DOHH2 (cell line): ENCODE measurements around the gene DNTT.

Experiments used
- H3F3A ChIP-seq: fragments of 200-600 bp; sonication (generic), shearing (Covaris generic); 2 replicates; pipeline ENCODE4 v1.6.0; 2016; ENCODE audit warnings: antibody characterized with exemption, mild to moderate bottlenecking; ENCODE audit not compliant: control insufficient read depth, insufficient read depth
- H3K27ac ChIP-seq: fragments of 200-600 bp; sonication (generic); 2 replicates; pipeline ENCODE4 v1.5.1; 2014; ENCODE audit warnings: low read depth, mild to moderate bottlenecking, low read length, moderate library complexity
- H3K27me3 ChIP-seq: fragments of 200-600 bp; sonication (generic); 2 replicates; pipeline ENCODE4 v1.6.1; 2014; ENCODE audit warnings: mild to moderate bottlenecking, low read length, mixed read lengths; ENCODE audit not compliant: control insufficient read depth
- H3K36me3 ChIP-seq: fragments of 200-600 bp; sonication (generic); 2 replicates; pipeline ENCODE4 v1.6.1; 2014; ENCODE audit warnings: mild to moderate bottlenecking, low read length, moderate library complexity, mixed read lengths; ENCODE audit not compliant: control insufficient read depth
- H3K4me1 ChIP-seq: fragments of 200-600 bp; sonication (generic); 2 replicates; pipeline ENCODE4 v1.6.1; 2014; ENCODE audit warnings: mild to moderate bottlenecking, low read length, mixed read lengths; ENCODE audit not compliant: control insufficient read depth
- H3K4me2 ChIP-seq: fragments of 200-600 bp; sonication (generic); 2 replicates; pipeline ENCODE4 v1.6.0; 2014; ENCODE audit warnings: mild to moderate bottlenecking, low read length, moderate library complexity
- H3K4me3 ChIP-seq: fragments of 200-600 bp; sonication (generic); 2 replicates; pipeline ENCODE4 v1.5.1; 2014; ENCODE audit warnings: mild to moderate bottlenecking, low read length, mixed read lengths
- H3K79me2 ChIP-seq: fragments of 200-600 bp; sonication (generic); 2 replicates; pipeline ENCODE4 v1.6.1; 2014; ENCODE audit warnings: mild to moderate bottlenecking, low read length, mixed read lengths; ENCODE audit not compliant: control insufficient read depth
- H3K9me2 ChIP-seq: fragments of 200-600 bp; sonication (generic); replicated peaks from 2 replicates; pipeline ENCODE4 v1.6.1; 2014; ENCODE audit warnings: mild to moderate bottlenecking, low read length, mixed read lengths; ENCODE audit not compliant: control insufficient read depth
- H3K9me3 ChIP-seq: fragments of 200-600 bp; sonication (generic); 2 replicates; pipeline ENCODE4 v1.6.1; 2014; ENCODE audit warnings: antibody characterized with exemption, low read length, mixed read lengths; ENCODE audit not compliant: control insufficient read depth, insufficient read depth
- H4K20me1 ChIP-seq: fragments of 200-600 bp; sonication (generic); 2 replicates; pipeline ENCODE4 v1.6.0; 2014; ENCODE audit warnings: low read depth, mild to moderate bottlenecking, antibody characterized with exemption, low read length, moderate library complexity; ENCODE audit not compliant: control insufficient read depth, insufficient read depth
- EZH2phosphoT487 ChIP-seq: fragments of 200-600 bp; sonication (generic); IDR thresholded peaks from 2 replicates; pipeline ENCODE4 v1.6.1; 2017; ENCODE audit warnings: borderline replicate concordance, mild to moderate bottlenecking, antibody characterized with exemption, low read length, moderate library complexity, mixed read lengths
- TF ChIP-seq, protein P1 (sequence below): fragments of 200-600 bp; sonication (generic); IDR thresholded peaks from one replicate; pipeline ENCODE4 v1.5.1; 2014; ENCODE audit warnings: antibody characterized with exemption, mild to moderate bottlenecking, low read depth, low read length; ENCODE audit not compliant: poor library complexity, severe bottlenecking

The DNTT gene

DNA sequence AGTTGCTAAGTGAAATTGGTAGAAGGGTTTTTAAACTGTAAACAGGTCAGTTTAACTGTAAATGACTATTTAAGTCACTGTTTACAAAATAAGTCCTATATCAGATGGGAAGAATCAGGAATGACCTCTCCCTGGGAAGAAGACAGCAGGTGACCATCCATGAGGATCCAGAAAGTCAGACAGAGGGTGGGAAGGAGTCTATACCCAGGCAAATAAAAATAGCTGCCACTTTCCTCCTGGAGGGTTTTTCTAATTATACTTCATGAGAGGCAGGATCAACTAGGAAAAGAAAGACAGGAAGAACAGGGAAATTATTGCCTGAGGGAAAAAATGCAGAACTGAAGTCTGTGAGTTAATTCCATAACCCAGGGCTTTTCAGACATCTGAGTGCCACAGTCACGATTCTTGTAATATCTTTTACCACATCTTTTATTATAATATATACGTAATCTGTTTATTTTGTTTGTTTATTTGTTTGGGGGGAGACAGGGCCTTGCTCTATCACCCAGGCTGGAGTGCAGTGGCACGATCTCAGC lies 7.0 kb downstream of the DNTT start:
- no peaks in the 10 kb centered on the region for H3K9me2 ChIP-seq
- no peaks in the 10 kb centered on the region for H3F3A ChIP-seq
- no peaks in the 10 kb centered on the region for H3K36me3 ChIP-seq
- H3K4me2 ChIP-seq, result no peak overlapping the region
- no peak overlapping the region for H3K27ac ChIP-seq
- TF ChIP-seq, protein P1, sequence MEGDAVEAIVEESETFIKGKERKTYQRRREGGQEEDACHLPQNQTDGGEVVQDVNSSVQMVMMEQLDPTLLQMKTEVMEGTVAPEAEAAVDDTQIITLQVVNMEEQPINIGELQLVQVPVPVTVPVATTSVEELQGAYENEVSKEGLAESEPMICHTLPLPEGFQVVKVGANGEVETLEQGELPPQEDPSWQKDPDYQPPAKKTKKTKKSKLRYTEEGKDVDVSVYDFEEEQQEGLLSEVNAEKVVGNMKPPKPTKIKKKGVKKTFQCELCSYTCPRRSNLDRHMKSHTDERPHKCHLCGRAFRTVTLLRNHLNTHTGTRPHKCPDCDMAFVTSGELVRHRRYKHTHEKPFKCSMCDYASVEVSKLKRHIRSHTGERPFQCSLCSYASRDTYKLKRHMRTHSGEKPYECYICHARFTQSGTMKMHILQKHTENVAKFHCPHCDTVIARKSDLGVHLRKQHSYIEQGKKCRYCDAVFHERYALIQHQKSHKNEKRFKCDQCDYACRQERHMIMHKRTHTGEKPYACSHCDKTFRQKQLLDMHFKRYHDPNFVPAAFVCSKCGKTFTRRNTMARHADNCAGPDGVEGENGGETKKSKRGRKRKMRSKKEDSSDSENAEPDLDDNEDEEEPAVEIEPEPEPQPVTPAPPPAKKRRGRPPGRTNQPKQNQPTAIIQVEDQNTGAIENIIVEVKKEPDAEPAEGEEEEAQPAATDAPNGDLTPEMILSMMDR, result no peak
- no peak for TF ChIP-seq EZH2phosphoT487
- H3K4me1 ChIP-seq, result peaks cover 9% of the 10 kb centered on the region
- H4K20me1 ChIP-seq, result no peaks in the 10 kb centered on the region
- no peaks in the 10 kb centered on the region for H3K27me3 ChIP-seq
- H3K79me2 ChIP-seq, result no peaks in the 10 kb centered on the region
- no peak overlapping the region for H3K4me3 ChIP-seq
- H3K9me3 ChIP-seq, result no peaks in the 10 kb centered on the region

DNA sequence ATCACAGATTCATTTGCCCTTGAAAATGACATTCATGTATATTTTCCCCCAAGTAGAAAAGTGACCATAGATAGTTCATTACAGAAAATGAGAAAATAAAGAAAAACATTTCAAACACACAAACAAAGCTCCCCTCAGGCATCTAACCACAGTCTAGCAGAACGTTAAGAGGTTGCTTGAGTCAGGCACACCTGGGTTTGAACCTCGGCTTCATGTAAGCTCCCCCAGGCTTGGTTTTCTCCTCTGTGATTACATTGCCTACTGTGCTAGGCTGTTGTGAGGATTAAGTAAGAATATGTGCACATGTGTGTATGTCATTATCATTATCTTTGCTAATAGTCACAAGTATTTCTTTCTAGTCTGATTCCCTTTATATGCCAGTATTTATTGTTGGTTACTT lies 9.1 kb downstream of the DNTT start:
- no peaks in the 10 kb centered on the region for H3K9me2 ChIP-seq
- H3K4me3 ChIP-seq, result no peak overlapping the region
- no peaks in the 10 kb centered on the region for H3K4me1 ChIP-seq
- H3K4me2 ChIP-seq, result no peak overlapping the region
- H3K36me3 ChIP-seq, result no peaks in the 10 kb centered on the region
- no peak overlapping the region for H3K27ac ChIP-seq
- no peaks in the 10 kb centered on the region for H3K79me2 ChIP-seq
- no peaks in the 10 kb centered on the region for H3K9me3 ChIP-seq
- H4K20me1 ChIP-seq, result no peaks in the 10 kb centered on the region
- no peak for TF ChIP-seq EZH2phosphoT487
- TF ChIP-seq, protein P1, result no peak
- no peaks in the 10 kb centered on the region for H3K27me3 ChIP-seq
- no peaks in the 10 kb centered on the region for H3F3A ChIP-seq

DNA sequence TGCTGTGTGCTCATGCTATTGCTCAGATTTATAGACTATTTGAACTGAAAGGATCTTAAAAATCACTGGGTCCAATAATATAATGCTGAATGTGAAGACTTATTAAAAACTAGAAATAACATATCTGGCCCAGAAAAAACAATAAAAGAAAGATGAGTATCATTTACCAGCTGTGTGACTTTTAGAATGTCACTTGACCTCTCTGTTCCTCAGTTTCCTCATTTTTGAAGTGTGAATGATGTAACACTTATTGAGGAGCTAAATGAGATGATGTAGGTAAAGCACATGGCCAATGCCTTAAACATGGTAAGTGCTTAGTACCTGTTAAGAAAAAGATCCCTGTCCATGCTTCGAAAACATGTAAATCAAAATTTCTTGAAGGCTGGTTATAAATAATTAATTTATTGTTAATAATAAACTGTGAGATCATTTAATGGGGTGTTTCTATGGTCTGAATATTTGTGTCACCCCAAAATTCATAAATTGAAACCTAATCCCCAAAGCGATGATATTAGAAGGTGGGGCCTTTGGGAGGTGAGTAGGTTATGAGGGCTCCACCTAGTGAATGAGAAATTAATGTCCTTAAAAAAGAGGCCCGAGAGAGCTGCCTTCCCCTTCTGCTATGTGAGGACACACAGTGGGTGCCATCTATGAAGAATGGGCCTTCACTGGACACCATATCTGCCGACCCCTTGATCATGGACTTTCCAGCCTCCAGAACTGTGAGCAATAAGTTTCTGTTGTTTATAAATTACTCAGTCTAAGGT lies 13.0 kb downstream of the DNTT start:
- H3K36me3 ChIP-seq, result no peaks in the 10 kb centered on the region
- no peaks in the 10 kb centered on the region for H3K79me2 ChIP-seq
- no peaks in the 10 kb centered on the region for H3K27me3 ChIP-seq
- no peak overlapping the region for H3K4me3 ChIP-seq
- TF ChIP-seq EZH2phosphoT487, result no peak
- TF ChIP-seq, protein P1, result peak; percentile 27
- H4K20me1 ChIP-seq, result no peaks in the 10 kb centered on the region
- H3K4me1 ChIP-seq, result peaks cover 6% of the 10 kb centered on the region
- no peaks in the 10 kb centered on the region for H3K9me3 ChIP-seq
- no peak overlapping the region for H3K27ac ChIP-seq
- no peak overlapping the region for H3K4me2 ChIP-seq
- H3K9me2 ChIP-seq, result no peaks in the 10 kb centered on the region
- H3F3A ChIP-seq, result no peaks in the 10 kb centered on the region
